SK-N-SH treated with all-trans-retinoic acid at 6 μM for 48 hours (cell line): ENCODE results near the gene SMIM5.

Experiments
- ATAC-seq: fragments of 200-7000 bp; cut with Tn5 transposase; 3 replicates; pipeline ENCODE4 v1.9.1; 2020; ENCODE audit warnings: mild to moderate bottlenecking, moderate library complexity
- BACH2 ChIP-seq: fragments of 250-450 bp; sonication (Bioruptor Pico); IDR thresholded peaks from 2 replicates; pipeline ENCODE4 v1.9.0; 2021; ENCODE audit warnings: mild to moderate bottlenecking, borderline replicate concordance
- CSDC2 ChIP-seq: fragments of 250-450 bp; sonication (Bioruptor Pico); IDR thresholded peaks from 2 replicates; pipeline ENCODE4 v1.5.0; 2020; ENCODE audit warnings: mild to moderate bottlenecking, moderate library complexity
- ESRRG ChIP-seq: fragments of 250-450 bp; sonication (Bioruptor Pico); IDR thresholded peaks from 2 replicates; pipeline ENCODE4 v1.6.1; 2021; ENCODE audit warnings: mild to moderate bottlenecking
- GLIS3 ChIP-seq: fragments of 250-450 bp; sonication (Bioruptor Pico); IDR thresholded peaks from 2 replicates; pipeline ENCODE4 v1.5.0; 2020; ENCODE audit warnings: mild to moderate bottlenecking, moderate library complexity
- ISL1 ChIP-seq: fragments of 250-450 bp; sonication (Bioruptor Pico); IDR thresholded peaks from 2 replicates; pipeline ENCODE4 v2.1.2; 2022; ENCODE audit warnings: mild to moderate bottlenecking, moderate library complexity
- OSR1 ChIP-seq: fragments of 250-450 bp; sonication (Bioruptor Pico); IDR thresholded peaks from 2 replicates; pipeline ENCODE4 v1.8.0; 2022; ENCODE audit warnings: moderate library complexity, mild to moderate bottlenecking, inconsistent platforms
- PATZ1 ChIP-seq: fragments of 250-450 bp; sonication (Bioruptor Pico); IDR thresholded peaks from 2 replicates; pipeline ENCODE4 v1.8.0; 2020; ENCODE audit warnings: mild to moderate bottlenecking, moderate library complexity, borderline replicate concordance
- PPARA ChIP-seq: fragments of 250-450 bp; sonication (Bioruptor Pico); IDR thresholded peaks from 2 replicates; pipeline ENCODE4 v1.5.0; 2020; ENCODE audit warnings: mild to moderate bottlenecking, borderline replicate concordance
- SNAI2 ChIP-seq: fragments of 250-450 bp; sonication (Bioruptor Pico); IDR thresholded peaks from 2 replicates; pipeline ENCODE4 v1.5.0; 2020; ENCODE audit warnings: mild to moderate bottlenecking, moderate library complexity
- TCF4 ChIP-seq: fragments of 250-450 bp; sonication (Bioruptor Pico); IDR thresholded peaks from 2 replicates; pipeline ENCODE4 v1.8.0; 2021; ENCODE audit warnings: mild to moderate bottlenecking, moderate library complexity, borderline replicate concordance
- TOX ChIP-seq: fragments of 250-450 bp; sonication (Bioruptor Pico); IDR thresholded peaks from 2 replicates; pipeline ENCODE4 v1.8.0; 2021; ENCODE audit warnings: mild to moderate bottlenecking, moderate library complexity, borderline replicate concordance
- ZC3H10 ChIP-seq: fragments of 250-450 bp; sonication (Bioruptor Pico); IDR thresholded peaks from 2 replicates; pipeline ENCODE4 v1.5.1; 2021; ENCODE audit warnings: mild to moderate bottlenecking, moderate library complexity
- ZFP3 ChIP-seq: fragments of 250-450 bp; sonication (Bioruptor Pico); IDR thresholded peaks from 2 replicates; pipeline ENCODE4 v1.5.0; 2020; ENCODE audit warnings: mild to moderate bottlenecking, moderate library complexity
- ZFP30 ChIP-seq: fragments of 450-650 bp; formaldehyde crosslinking; IDR thresholded peaks from 2 replicates; pipeline ENCODE4 v1.5.0; 2022; ENCODE audit warnings: mild to moderate bottlenecking, moderate library complexity
- ZNF565 ChIP-seq: fragments of 450-650 bp; formaldehyde crosslinking; conservative IDR thresholded peaks from 2 replicates; pipeline ENCODE4 v1.5.0; 2020; ENCODE audit warnings: low read depth, mild to moderate bottlenecking, moderate library complexity
- ZNF70 ChIP-seq: fragments of 450-650 bp; formaldehyde crosslinking; IDR thresholded peaks from 2 replicates; pipeline ENCODE4 v1.5.0; 2020; ENCODE audit warnings: mild to moderate bottlenecking, moderate library complexity
- ZNF8 ChIP-seq: fragments of 450-650 bp; formaldehyde crosslinking; IDR thresholded peaks from 2 replicates; pipeline ENCODE4 v1.5.0; 2020; ENCODE audit warnings: mild to moderate bottlenecking, moderate library complexity
- TF ChIP-seq, protein P1 (sequence below): fragments of 250-450 bp; sonication (Bioruptor Pico); IDR thresholded peaks from 2 replicates; pipeline ENCODE4 v1.5.1; 2021; ENCODE audit warnings: mild to moderate bottlenecking, moderate library complexity
- TF ChIP-seq, protein P2 (sequence below): fragments of 250-450 bp; sonication (Bioruptor Pico); IDR thresholded peaks from 2 replicates; pipeline ENCODE4 v1.5.1; 2020; ENCODE audit warnings: low read depth, mild to moderate bottlenecking, moderate library complexity
- TF ChIP-seq, protein P3 (sequence below): fragments of 250-450 bp; sonication (Bioruptor Pico); IDR thresholded peaks from 2 replicates; pipeline ENCODE4 v1.8.0; 2021; ENCODE audit warnings: low read depth, mild to moderate bottlenecking, moderate library complexity, borderline replicate concordance

SMIM5 gene

GRCh38 chr17:75646638-75646992, 13.4 kb downstream of the SMIM5 start:
- TF ChIP-seq, protein P1, sequence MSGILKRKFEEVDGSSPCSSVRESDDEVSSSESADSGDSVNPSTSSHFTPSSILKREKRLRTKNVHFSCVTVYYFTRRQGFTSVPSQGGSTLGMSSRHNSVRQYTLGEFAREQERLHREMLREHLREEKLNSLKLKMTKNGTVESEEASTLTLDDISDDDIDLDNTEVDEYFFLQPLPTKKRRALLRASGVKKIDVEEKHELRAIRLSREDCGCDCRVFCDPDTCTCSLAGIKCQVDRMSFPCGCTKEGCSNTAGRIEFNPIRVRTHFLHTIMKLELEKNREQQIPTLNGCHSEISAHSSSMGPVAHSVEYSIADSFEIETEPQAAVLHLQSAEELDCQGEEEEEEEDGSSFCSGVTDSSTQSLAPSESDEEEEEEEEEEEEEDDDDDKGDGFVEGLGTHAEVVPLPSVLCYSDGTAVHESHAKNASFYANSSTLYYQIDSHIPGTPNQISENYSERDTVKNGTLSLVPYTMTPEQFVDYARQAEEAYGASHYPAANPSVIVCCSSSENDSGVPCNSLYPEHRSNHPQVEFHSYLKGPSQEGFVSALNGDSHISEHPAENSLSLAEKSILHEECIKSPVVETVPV (CRISPR knock-in tag) = no peak
- TF ChIP-seq GLIS3 (CRISPR knock-in tag) = no peak
- TF ChIP-seq ZFP3 (CRISPR knock-in tag) = no peak
- TF ChIP-seq ZNF70 = no peak
- TF ChIP-seq ZNF8 (CRISPR knock-in tag) = no peak
- no peak for TF ChIP-seq CSDC2
- TF ChIP-seq PPARA (CRISPR knock-in tag) = no peak
- TF ChIP-seq TOX = no peak
- no peak for TF ChIP-seq ESRRG
- no peak for TF ChIP-seq ZFP30
- TF ChIP-seq, protein P2, sequence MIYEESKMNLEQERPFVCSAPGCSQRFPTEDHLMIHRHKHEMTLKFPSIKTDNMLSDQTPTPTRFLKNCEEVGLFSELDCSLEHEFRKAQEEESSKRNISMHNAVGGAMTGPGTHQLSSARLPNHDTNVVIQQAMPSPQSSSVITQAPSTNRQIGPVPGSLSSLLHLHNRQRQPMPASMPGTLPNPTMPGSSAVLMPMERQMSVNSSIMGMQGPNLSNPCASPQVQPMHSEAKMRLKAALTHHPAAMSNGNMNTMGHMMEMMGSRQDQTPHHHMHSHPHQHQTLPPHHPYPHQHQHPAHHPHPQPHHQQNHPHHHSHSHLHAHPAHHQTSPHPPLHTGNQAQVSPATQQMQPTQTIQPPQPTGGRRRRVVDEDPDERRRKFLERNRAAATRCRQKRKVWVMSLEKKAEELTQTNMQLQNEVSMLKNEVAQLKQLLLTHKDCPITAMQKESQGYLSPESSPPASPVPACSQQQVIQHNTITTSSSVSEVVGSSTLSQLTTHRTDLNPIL = no peak
- no peak for TF ChIP-seq SNAI2 (CRISPR knock-in tag)
- TF ChIP-seq, protein P3, sequence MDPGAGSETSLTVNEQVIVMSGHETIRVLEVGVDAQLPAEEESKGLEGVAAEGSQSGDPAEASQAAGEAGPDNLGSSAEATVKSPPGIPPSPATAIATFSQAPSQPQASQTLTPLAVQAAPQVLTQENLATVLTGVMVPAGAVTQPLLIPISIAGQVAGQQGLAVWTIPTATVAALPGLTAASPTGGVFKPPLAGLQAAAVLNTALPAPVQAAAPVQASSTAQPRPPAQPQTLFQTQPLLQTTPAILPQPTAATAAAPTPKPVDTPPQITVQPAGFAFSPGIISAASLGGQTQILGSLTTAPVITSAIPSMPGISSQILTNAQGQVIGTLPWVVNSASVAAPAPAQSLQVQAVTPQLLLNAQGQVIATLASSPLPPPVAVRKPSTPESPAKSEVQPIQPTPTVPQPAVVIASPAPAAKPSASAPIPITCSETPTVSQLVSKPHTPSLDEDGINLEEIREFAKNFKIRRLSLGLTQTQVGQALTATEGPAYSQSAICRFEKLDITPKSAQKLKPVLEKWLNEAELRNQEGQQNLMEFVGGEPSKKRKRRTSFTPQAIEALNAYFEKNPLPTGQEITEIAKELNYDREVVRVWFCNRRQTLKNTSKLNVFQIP = no peak
- no peak for TF ChIP-seq TCF4 (CRISPR knock-in tag)
- no peak for TF ChIP-seq ZC3H10 (CRISPR knock-in tag)
- no peak for TF ChIP-seq ISL1 (CRISPR knock-in tag)
- TF ChIP-seq PATZ1 (CRISPR knock-in tag) = no peak
- TF ChIP-seq OSR1 = no peak
- TF ChIP-seq ZNF565 (CRISPR knock-in tag) = no peak
- TF ChIP-seq, all 23 proteins: peak for 0
- ATAC-seq = no peak

GRCh38 chr17:75647061-75647460, 13.8 kb downstream of the SMIM5 start:
- no peak for TF ChIP-seq TCF4 (CRISPR knock-in tag)
- TF ChIP-seq SNAI2 (CRISPR knock-in tag) = no peak
- TF ChIP-seq, protein P2 = no peak
- no peak for TF ChIP-seq OSR1
- TF ChIP-seq CSDC2 = no peak
- no peak for TF ChIP-seq ZFP30
- no peak for TF ChIP-seq PPARA (CRISPR knock-in tag)
- TF ChIP-seq ZC3H10 (CRISPR knock-in tag) = no peak
- no peak for TF ChIP-seq BACH2
- TF ChIP-seq ZFP3 (CRISPR knock-in tag) = no peak
- ATAC-seq = no peak

- TF ChIP-seq ZNF565 (CRISPR knock-in tag) (no peak), TCF4 (CRISPR knock-in tag) (no peak), ESRRG (no peak), GLIS3 (CRISPR knock-in tag) (no peak), BACH2 (no peak), ZFP3 (CRISPR knock-in tag) (no peak)
- no peak for ATAC-seq
These were observed 14.7 kb downstream of the SMIM5 start for GRCh38 chr17:75647921-75648320.

DNA sequence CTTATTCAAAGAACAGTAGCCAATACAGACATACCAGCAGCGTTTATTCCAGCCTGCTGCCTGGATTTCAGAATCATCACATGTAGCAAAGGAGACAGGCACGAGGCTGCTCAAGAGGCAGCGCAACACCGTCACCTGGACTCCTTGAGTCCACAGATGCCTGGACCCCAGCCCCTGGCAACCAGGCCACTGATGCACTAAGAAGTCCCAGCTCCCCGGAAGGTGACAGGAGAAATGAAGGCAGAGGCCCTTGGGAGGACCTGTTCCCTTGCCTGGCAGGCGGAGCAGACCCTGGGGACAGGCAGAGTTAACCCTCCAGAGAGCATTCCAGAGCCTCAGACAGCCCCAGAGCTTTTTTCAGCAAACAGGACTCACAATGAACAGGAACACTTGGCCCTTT, 16.5 kb downstream of the SMIM5 start:
- no peak for ATAC-seq
- TF ChIP-seq SNAI2 (CRISPR knock-in tag) (no peak), TCF4 (CRISPR knock-in tag) (no peak), PATZ1 (CRISPR knock-in tag) (no peak)
